OCI-LY1 (cell line): ENCODE measurements around the gene AGMO.
"Not testable (repeated sequence)": the region's sequence is repeated elsewhere in the genome, so short reads cannot be mapped to it uniquely, and the experiment has no call there.

Experiments
- CTCF ChIP-seq: fragments of 200-600 bp; sonication (generic), shearing (Covaris generic); IDR thresholded peaks from 2 replicates; pipeline ENCODE4 v1.5.1; 2017; ENCODE audit warnings: mild to moderate bottlenecking, antibody characterized with exemption, low read length, moderate library complexity, mixed read lengths
- EZH2 ChIP-seq: fragments of 200-600 bp; sonication (generic), shearing (Covaris generic); IDR thresholded peaks from 2 replicates; pipeline ENCODE4 v1.8.0; 2017; ENCODE audit warnings: borderline replicate concordance, mixed run types, mild to moderate bottlenecking, antibody characterized with exemption, low read length, moderate library complexity, mixed read lengths

GRCh38 chr7:15547320-15547719, 14.5 kb downstream of the AGMO start:
- not testable (repeated sequence) for TF ChIP-seq CTCF, EZH2
